Epithelial cell of esophagus (primary cell): ENCODE measurements around the gene CSNK1D.
A peak's percentile ranks its signal among the peaks of the same experiment; 100 is the strongest.

Experiments used
- DNase-seq: peaks from one replicate; pipeline ENCODE4 v3.0.0; 2010; ENCODE audit warnings: low read depth
- H3K4me3 ChIP-seq: 2 replicates; pipeline ENCODE4 v1.5.1; 2011; ENCODE audit warnings: mild to moderate bottlenecking, low read length, control low read depth
- TF ChIP-seq, protein P1 (sequence below): IDR thresholded peaks from 2 replicates; pipeline ENCODE4 v1.5.1; 2011; ENCODE audit warnings: low read depth, mild to moderate bottlenecking, low read length, control low read depth, inconsistent platforms; ENCODE audit not compliant: insufficient read depth; ENCODE audit errors: missing control alignments

CSNK1D gene

DNA sequence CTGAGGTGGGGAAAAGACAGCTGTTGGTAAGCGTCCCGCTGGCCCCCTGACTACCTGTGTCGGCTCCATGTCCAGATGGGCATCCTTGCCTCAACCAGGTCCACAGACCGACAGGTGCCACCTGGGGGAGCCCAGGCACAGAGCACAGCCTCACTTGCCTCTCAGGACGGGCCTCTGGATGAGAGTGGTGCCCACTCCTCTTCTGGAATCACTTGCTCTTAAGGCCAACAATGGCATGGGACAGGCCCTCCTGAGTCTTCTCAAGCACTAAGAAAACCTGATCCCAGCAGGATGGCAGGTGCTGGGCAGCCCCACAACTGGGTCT is 27.5 kb downstream of the CSNK1D start:
- no peak for DNase-seq
- H3K4me3 ChIP-seq: no peak overlapping the region
- TF ChIP-seq, protein P1, sequence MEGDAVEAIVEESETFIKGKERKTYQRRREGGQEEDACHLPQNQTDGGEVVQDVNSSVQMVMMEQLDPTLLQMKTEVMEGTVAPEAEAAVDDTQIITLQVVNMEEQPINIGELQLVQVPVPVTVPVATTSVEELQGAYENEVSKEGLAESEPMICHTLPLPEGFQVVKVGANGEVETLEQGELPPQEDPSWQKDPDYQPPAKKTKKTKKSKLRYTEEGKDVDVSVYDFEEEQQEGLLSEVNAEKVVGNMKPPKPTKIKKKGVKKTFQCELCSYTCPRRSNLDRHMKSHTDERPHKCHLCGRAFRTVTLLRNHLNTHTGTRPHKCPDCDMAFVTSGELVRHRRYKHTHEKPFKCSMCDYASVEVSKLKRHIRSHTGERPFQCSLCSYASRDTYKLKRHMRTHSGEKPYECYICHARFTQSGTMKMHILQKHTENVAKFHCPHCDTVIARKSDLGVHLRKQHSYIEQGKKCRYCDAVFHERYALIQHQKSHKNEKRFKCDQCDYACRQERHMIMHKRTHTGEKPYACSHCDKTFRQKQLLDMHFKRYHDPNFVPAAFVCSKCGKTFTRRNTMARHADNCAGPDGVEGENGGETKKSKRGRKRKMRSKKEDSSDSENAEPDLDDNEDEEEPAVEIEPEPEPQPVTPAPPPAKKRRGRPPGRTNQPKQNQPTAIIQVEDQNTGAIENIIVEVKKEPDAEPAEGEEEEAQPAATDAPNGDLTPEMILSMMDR: no peak

DNA sequence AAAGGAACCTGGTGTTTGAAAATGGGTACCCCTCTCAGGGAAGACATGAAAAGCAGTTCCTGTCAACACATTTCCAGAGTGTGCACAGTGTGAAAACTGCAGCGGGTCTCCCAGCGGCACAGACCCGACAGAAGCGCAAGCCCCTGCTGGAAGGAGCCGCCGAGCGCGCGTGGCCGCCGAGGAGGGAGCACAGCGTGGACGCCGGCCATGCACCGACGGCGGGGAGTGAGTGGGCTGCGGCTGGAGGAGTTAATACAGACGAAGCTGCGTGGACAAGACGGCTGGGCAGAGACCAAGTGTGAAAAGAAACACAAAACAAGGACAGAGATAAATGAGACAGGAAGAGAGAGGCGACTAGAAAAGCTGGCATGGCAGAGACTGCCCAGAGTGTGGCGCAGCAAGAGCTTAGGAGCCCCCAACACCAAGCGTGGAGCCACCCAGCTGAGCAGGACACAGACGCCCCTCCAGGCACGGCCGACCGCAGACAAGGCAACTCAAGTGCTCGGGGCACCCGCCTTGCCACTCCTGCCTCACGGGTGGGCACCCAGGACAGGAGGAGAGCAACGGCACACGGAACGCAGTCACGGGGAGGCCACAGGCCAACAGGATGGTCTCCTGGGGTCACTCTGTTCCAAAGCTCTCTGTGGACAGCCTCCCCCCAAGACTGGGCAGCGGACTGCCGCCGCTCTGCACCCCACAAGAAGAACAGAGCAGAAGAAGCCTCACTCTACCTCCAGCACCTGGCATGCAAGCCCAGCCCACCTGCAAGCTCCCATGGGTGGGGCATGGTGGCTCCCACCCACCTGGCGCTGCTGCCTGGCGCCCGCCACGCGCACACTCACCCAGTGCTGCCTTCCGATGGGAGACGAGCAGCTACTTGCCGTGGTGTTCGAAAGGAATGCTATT is 28.1 kb downstream of the CSNK1D start:
- DNase-seq: peak; percentile 61
- H3K4me3 ChIP-seq: no peak overlapping the region
- TF ChIP-seq, protein P1: no peak

DNA sequence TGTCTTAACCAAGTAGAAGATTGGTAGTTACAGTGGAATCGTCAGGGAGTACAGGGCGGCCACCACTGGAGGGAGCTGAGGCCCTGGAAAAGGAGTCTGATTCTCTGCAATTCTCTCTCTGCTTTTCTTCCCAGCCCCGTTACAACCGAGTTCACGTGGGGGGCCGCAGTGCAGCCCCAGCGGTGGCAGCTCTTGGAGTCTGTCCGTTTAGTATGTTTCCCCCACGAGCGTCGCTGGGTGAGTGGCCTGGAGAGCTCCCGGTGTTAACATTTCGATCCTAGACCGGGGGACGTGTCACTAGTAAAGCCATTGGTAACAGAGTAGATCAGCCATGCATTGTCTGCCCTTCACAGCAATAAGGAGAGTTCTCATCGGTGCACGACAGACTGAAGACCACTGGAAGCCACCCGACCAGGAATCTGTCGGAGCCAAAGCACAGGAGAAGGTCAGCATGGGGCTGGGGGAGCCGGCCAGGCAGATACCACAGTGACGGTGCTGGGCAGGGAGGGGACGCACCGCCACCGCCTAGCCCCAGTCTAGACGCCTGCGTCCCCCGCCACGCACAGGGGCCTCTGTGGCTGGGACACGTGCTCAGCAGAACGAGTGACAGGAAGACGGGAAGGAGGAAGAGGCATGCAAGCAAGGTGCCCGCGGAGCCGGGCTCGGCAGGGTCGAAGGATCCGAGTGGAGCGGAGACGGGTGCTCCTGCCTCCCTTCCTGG is 28.9 kb downstream of the CSNK1D start:
- TF ChIP-seq, protein P1: peak; percentile 63
- H3K4me3 ChIP-seq: no peak overlapping the region
- peak; percentile 52 for DNase-seq

DNA sequence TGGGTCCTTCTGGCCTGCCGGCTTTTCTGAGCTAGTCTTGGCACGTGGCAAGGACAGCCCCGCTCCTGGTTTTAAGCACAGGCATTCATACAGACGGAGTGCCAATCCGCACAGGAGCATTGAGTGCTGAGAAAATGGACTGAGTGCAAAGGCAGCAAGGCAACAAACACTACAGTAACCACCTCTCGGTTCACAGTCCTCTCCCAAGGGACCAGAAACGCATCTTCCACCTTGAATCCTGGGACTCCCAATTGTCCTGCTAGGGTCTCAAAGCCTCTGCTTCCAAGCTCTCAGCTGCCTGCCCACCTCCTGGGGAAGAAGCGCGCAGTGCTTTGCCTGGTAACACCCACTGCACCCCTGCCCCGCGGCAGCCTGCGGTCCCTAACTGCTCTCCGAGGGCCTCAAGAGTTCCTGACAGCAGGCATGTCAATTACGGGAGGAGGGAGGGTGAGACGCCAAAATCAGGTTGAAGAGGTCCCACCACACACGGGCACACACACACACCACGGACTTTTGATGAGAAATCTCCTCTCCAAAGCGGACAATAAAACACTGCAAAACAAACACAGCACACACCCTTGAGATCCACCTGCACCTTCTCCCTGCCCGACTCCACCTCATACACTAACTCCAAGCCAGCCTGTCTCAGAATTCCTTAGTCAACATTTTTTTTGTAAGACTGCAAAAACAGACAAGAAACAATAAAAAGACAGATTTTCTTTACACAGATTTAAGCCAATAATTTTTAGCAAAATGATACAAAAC is 29.7 kb downstream of the CSNK1D start:
- H3K4me3 ChIP-seq: no peak overlapping the region
- peak; percentile 44 for DNase-seq
- TF ChIP-seq, protein P1: no peak

DNA sequence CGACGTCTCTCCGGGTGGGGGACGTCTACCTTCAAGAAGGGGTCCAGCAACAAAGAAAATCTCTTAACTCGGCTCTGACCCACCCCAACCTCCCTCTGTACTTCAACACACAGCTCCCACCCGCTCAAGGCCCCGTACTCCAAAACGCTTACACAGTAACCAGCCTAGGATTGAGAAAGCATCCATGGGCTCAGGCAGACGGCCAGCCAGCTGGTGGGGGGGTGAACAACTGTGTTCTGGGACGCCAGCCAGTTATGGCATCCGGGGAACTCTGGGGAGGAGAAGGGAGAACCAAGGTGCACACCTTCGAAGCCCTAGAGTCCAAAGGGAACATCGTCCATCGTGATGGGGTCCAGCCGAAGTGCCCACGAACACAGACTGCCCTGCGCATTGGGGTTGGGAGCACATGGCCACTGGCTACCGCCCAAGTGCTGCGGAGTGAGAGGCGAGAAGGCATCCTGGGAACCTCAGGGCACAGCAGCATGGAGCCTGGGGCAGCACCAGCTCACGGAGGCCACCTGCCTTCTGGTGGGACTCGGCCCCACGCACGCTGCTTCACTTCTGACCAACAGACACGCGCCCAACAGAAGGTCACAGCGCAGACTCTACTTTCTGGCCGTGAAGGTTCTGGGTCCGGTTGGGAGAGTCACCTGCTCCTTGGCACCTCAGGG is 30.4 kb downstream of the CSNK1D start:
- no peak overlapping the region for H3K4me3 ChIP-seq
- TF ChIP-seq, protein P1: no peak
- peak; percentile 79 for DNase-seq

DNA sequence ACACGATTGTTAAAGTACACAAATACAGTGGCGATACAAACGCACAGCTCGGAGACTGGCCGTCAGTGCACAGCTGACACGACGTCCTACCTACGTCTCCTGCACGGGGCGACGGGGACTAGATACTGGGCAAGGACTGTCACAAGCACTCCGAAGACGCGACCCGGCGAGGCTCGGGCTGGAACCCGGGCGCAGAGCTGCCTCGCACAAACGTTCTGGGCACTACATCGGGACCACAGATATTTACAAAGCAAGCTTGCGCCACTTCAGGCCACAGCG is 30.9 kb downstream of the CSNK1D start:
- TF ChIP-seq, protein P1: no peak
- peak; percentile 41 for DNase-seq
- no peak overlapping the region for H3K4me3 ChIP-seq
